ENCODE data around the gene COL1A1. TPM values are rescaled to one million over a fixed set of nuclear protein-coding genes. Genes with fewer than 3 reads are reported as not detected.

COL1A1 gene
- polyA plus RNA-seq, 4 donors, result 2.2 to 320 (median 27.2) TPM

- Histone ChIP-seq H3K27ac (ENCODE audit: low read depth in 1 of 3, low read length in 2 of 3) (peak overlapping the region in 1 of 3 donors; percentile 55), H3K9me3 (ENCODE audit: control insufficient read depth in 2 of 2, insufficient read depth in 1 of 2, low read depth in 1 of 2, low read length in 1 of 2) (no peaks in the 10 kb centered on the region), H3K4me3 (ENCODE audit: low read depth in 1 of 3, low read length in 3 of 3) (no peak overlapping the region), H3K4me1 (ENCODE audit: control insufficient read depth in 3 of 3, insufficient read depth in 2 of 3, low read depth in 1 of 3, low read length in 2 of 3) (peaks cover 0 to 40% (median 6%) of the 10 kb centered on the region in 3 donors), H3K36me3 (ENCODE audit: control insufficient read depth in 3 of 3, insufficient read depth in 2 of 3, low read depth in 1 of 3, low read length in 3 of 3) (no peaks in the 10 kb centered on the region), H3K27me3 (ENCODE audit: control insufficient read depth in 3 of 3, insufficient read depth in 3 of 3, low read length in 3 of 3) (peaks cover 0 to 61% (median 10%) of the 10 kb centered on the region in 3 donors)
- 15 to 18% (median 18%) methylated on average over 18 of the region's 18 CpGs for WGBS, 3 donors
- peak in 1 of 2 donors; percentile 44 for DNase-seq
- FAIRE-seq, result no peak
These were observed 5.3 kb upstream of the COL1A1 start for GRCh38 chr17:50206604-50207293.

GRCh38 chr17:50205963-50206505, 4.6 kb upstream of the COL1A1 start:
- Histone ChIP-seq H3K9me3 (ENCODE audit: control insufficient read depth in 2 of 2, insufficient read depth in 1 of 2, low read depth in 1 of 2, low read length in 1 of 2) (no peaks in the 10 kb centered on the region), H3K27me3 (ENCODE audit: control insufficient read depth in 3 of 3, insufficient read depth in 3 of 3, low read length in 3 of 3) (peaks cover 0 to 66% (median 10%) of the 10 kb centered on the region in 3 donors), H3K36me3 (ENCODE audit: control insufficient read depth in 3 of 3, insufficient read depth in 2 of 3, low read depth in 1 of 3, low read length in 3 of 3) (no peaks in the 10 kb centered on the region), H3K4me3 (ENCODE audit: low read depth in 1 of 3, low read length in 3 of 3) (no peak overlapping the region), H3K4me1 (ENCODE audit: control insufficient read depth in 3 of 3, insufficient read depth in 2 of 3, low read depth in 1 of 3, low read length in 2 of 3) (peaks cover 0 to 37% (median 6%) of the 10 kb centered on the region in 3 donors), H3K27ac (ENCODE audit: low read depth in 1 of 3, low read length in 2 of 3) (peak overlapping the region in 2 of 3 donors; percentile 28 to 57)
- DNase-seq (no peak), FAIRE-seq (no peak)
- WGBS, 3 donors, result 69 to 81% (median 72%) methylated on average over 7 of the region's 7 CpGs

- Histone ChIP-seq H3K27me3 (ENCODE audit: control insufficient read depth in 3 of 3, insufficient read depth in 3 of 3, low read length in 3 of 3) (peaks cover 0 to 65% (median 10%) of the 10 kb centered on the region in 3 donors), H3K4me3 (ENCODE audit: low read depth in 1 of 3, low read length in 3 of 3) (no peak overlapping the region), H3K9me3 (ENCODE audit: control insufficient read depth in 2 of 2, insufficient read depth in 1 of 2, low read depth in 1 of 2, low read length in 1 of 2) (no peaks in the 10 kb centered on the region), H3K4me1 (ENCODE audit: control insufficient read depth in 3 of 3, insufficient read depth in 2 of 3, low read depth in 1 of 3, low read length in 2 of 3) (peaks cover 0 to 34% (median 6%) of the 10 kb centered on the region in 3 donors), H3K27ac (ENCODE audit: low read depth in 1 of 3, low read length in 2 of 3) (peak overlapping the region in 2 of 3 donors; percentile 28 to 57), H3K36me3 (ENCODE audit: control insufficient read depth in 3 of 3, insufficient read depth in 2 of 3, low read depth in 1 of 3, low read length in 3 of 3) (no peaks in the 10 kb centered on the region)
- FAIRE-seq (no peak), DNase-seq (no peak)
- WGBS, 3 donors, result 48 to 57% (median 55%) methylated on average over 8 to 10 of the region's 10 CpGs
These were observed 3.9 kb upstream of the COL1A1 start for GRCh38 chr17:50205111-50205962.

GRCh38 chr17:50204431-50204830, 3.0 kb upstream of the COL1A1 start:
- Histone ChIP-seq H3K27me3 (ENCODE audit: control insufficient read depth in 3 of 3, insufficient read depth in 3 of 3, low read length in 3 of 3) (peaks cover 0 to 57% (median 6%) of the 10 kb centered on the region in 3 donors), H3K9me3 (ENCODE audit: control insufficient read depth in 2 of 2, insufficient read depth in 1 of 2, low read depth in 1 of 2, low read length in 1 of 2) (no peaks in the 10 kb centered on the region), H3K4me3 (ENCODE audit: low read depth in 1 of 3, low read length in 3 of 3) (no peak overlapping the region), H3K4me1 (ENCODE audit: control insufficient read depth in 3 of 3, insufficient read depth in 2 of 3, low read depth in 1 of 3, low read length in 2 of 3) (peaks cover 0 to 34% (median 6%) of the 10 kb centered on the region in 3 donors), H3K36me3 (ENCODE audit: control insufficient read depth in 3 of 3, insufficient read depth in 2 of 3, low read depth in 1 of 3, low read length in 3 of 3) (no peaks in the 10 kb centered on the region), H3K27ac (ENCODE audit: low read depth in 1 of 3, low read length in 2 of 3) (peak overlapping the region in 2 of 3 donors; percentile 22 to 74)
- DNase-seq (no peak), FAIRE-seq (no peak)
- 63 to 79% (median 78%) methylated on average over 3 of the region's 3 CpGs for WGBS, 3 donors

GRCh38 chr17:50203604-50204345, 2.3 kb upstream of the COL1A1 start:
- DNase-seq, result no peak
- H3K36me3 ChIP-seq (ENCODE audit: control insufficient read depth in 3 of 3, insufficient read depth in 2 of 3, low read depth in 1 of 3, low read length in 3 of 3), result peaks cover 0 to 3% (median 0%) of the 10 kb centered on the region in 3 donors
- FAIRE-seq, result no peak
- peaks cover 0 to 55% (median 6%) of the 10 kb centered on the region in 3 donors for H3K27me3 ChIP-seq (ENCODE audit: control insufficient read depth in 3 of 3, insufficient read depth in 3 of 3, low read length in 3 of 3)
- WGBS, 3 donors, result 58 to 64% (median 60%) methylated on average over 13 of the region's 13 CpGs
- H3K4me1 ChIP-seq (ENCODE audit: control insufficient read depth in 3 of 3, insufficient read depth in 2 of 3, low read depth in 1 of 3, low read length in 2 of 3), result peaks cover 0 to 33% (median 6%) of the 10 kb centered on the region in 3 donors
- H3K9me3 ChIP-seq (ENCODE audit: control insufficient read depth in 2 of 2, insufficient read depth in 1 of 2, low read depth in 1 of 2, low read length in 1 of 2), result no peaks in the 10 kb centered on the region
- peak overlapping the region in 2 of 3 donors; percentile 36 to 74 for H3K27ac ChIP-seq (ENCODE audit: low read depth in 1 of 3, low read length in 2 of 3)
- H3K4me3 ChIP-seq (ENCODE audit: low read depth in 1 of 3, low read length in 3 of 3), result no peak overlapping the region

GRCh38 chr17:50203086-50203485, 1.7 kb upstream of the COL1A1 start:
- Histone ChIP-seq H3K9me3 (ENCODE audit: control insufficient read depth in 2 of 2, insufficient read depth in 1 of 2, low read depth in 1 of 2, low read length in 1 of 2) (no peaks in the 10 kb centered on the region), H3K27ac (ENCODE audit: low read depth in 1 of 3, low read length in 2 of 3) (peak overlapping the region in 2 of 3 donors; percentile 36 to 74), H3K27me3 (ENCODE audit: control insufficient read depth in 3 of 3, insufficient read depth in 3 of 3, low read length in 3 of 3) (peaks cover 0 to 55% (median 6%) of the 10 kb centered on the region in 3 donors), H3K36me3 (ENCODE audit: control insufficient read depth in 3 of 3, insufficient read depth in 2 of 3, low read depth in 1 of 3, low read length in 3 of 3) (peaks cover 0 to 5% (median 0%) of the 10 kb centered on the region in 3 donors), H3K4me3 (ENCODE audit: low read depth in 1 of 3, low read length in 3 of 3) (no peak overlapping the region), H3K4me1 (ENCODE audit: control insufficient read depth in 3 of 3, insufficient read depth in 2 of 3, low read depth in 1 of 3, low read length in 2 of 3) (peaks cover 0 to 32% (median 6%) of the 10 kb centered on the region in 3 donors)
- DNase-seq (no peak), FAIRE-seq (no peak)
- WGBS, 3 donors, result 33 to 54% (median 47%) methylated on average over 12 to 14 of the region's 14 CpGs

GRCh38 chr17:50200457-50201275, 765 bp downstream of the COL1A1 start:
- Histone ChIP-seq H3K4me1 (ENCODE audit: control insufficient read depth in 3 of 3, insufficient read depth in 2 of 3, low read depth in 1 of 3, low read length in 2 of 3) (peaks cover 0 to 19% (median 0%) of the 10 kb centered on the region in 3 donors), H3K9me3 (ENCODE audit: control insufficient read depth in 2 of 2, insufficient read depth in 1 of 2, low read depth in 1 of 2, low read length in 1 of 2) (no peaks in the 10 kb centered on the region)
- FAIRE-seq, result no peak

More at GRCh38 chr17:50200457-50201275, 765 bp downstream of the COL1A1 start:
- H3K4me3 ChIP-seq (ENCODE audit: low read depth in 1 of 3, low read length in 3 of 3), result peak overlapping the region; percentile 9 to 78 (median 35)
- peak in 1 of 2 donors; percentile 76 for DNase-seq
- WGBS, 3 donors, result 0 to 1% (median 1%) methylated on average over 55 of the region's 55 CpGs
- peaks cover 0 to 29% (median 3%) of the 10 kb centered on the region in 3 donors for H3K36me3 ChIP-seq (ENCODE audit: control insufficient read depth in 3 of 3, insufficient read depth in 2 of 3, low read depth in 1 of 3, low read length in 3 of 3)
- H3K27ac ChIP-seq (ENCODE audit: low read depth in 1 of 3, low read length in 2 of 3), result peak overlapping the region in 2 of 3 donors; percentile 88 to 90
- peaks cover 0 to 50% (median 6%) of the 10 kb centered on the region in 3 donors for H3K27me3 ChIP-seq (ENCODE audit: control insufficient read depth in 3 of 3, insufficient read depth in 3 of 3, low read length in 3 of 3)

Data from small intestine (tissue), 7 donors.